Retinal pigment epithelial cell (primary cell): ENCODE measurements around the gene CD36.

Source experiments
- DNase-seq: peaks from one replicate; pipeline ENCODE4 v3.0.0-alpha.2; 2010; ENCODE audit warnings: low read depth
- H3K4me3 ChIP-seq: 2 replicates; pipeline ENCODE4 v1.5.1; 2011; ENCODE audit warnings: mild to moderate bottlenecking, low read length, control low read depth, moderate library complexity
- CTCF ChIP-seq: conservative IDR thresholded peaks from 2 replicates; pipeline ENCODE4 v1.5.1; 2011; ENCODE audit warnings: low read depth, low read length, control low read depth, inconsistent platforms

CD36 gene

GRCh38 chr7:80671744-80672143, 33.3 kb downstream of the CD36 start:
- no peak for DNase-seq
- no peak overlapping the region for H3K4me3 ChIP-seq
- TF ChIP-seq CTCF, result no peak

GRCh38 chr7:80675090-80675489, 36.6 kb downstream of the CD36 start:
- DNase-seq, result no peak
- no peak for TF ChIP-seq CTCF

GRCh38 chr7:80676404-80676803, 38.0 kb downstream of the CD36 start:
- H3K4me3 ChIP-seq, result no peak overlapping the region
- no peak for DNase-seq
- TF ChIP-seq CTCF, result no peak

More at GRCh38 chr7:80675090-80675489, 36.6 kb downstream of the CD36 start:
- no peak overlapping the region for H3K4me3 ChIP-seq

- no peak for DNase-seq
- H3K4me3 ChIP-seq, result no peak overlapping the region
- no peak for TF ChIP-seq CTCF
Measured at GRCh38 chr7:80677629-80678028, 39.2 kb downstream of the CD36 start.

GRCh38 chr7:80678707-80679106, 40.3 kb downstream of the CD36 start:
- TF ChIP-seq CTCF, result no peak
- no peak overlapping the region for H3K4me3 ChIP-seq
- no peak for DNase-seq

GRCh38 chr7:80679921-80680907, 41.8 kb downstream of the CD36 start:
- DNase-seq, result no peak
- TF ChIP-seq CTCF, result no peak
- no peak overlapping the region for H3K4me3 ChIP-seq
